K562 (cell line): Measurements from ENCODE around the gene OGFR.
"Not testable (repeated sequence)": the region's sequence is repeated elsewhere in the genome, so short reads cannot be mapped to it uniquely, and the experiment has no call there.

ENCODE experiments used
- ATF4 ChIP-seq: fragments of 450-650 bp; formaldehyde crosslinking; IDR thresholded peaks from 2 replicates; pipeline ENCODE4 v1.4.0; 2022; ENCODE audit warnings: mild to moderate bottlenecking, moderate library complexity
- CHD2 ChIP-seq: IDR thresholded peaks from 2 replicates; pipeline ENCODE4 v1.6.1; 2011; ENCODE audit warnings: low read depth, low read length
- CHD4 ChIP-seq: fragments of 200-600 bp; sonication (generic); IDR thresholded peaks from 3 replicates; pipeline ENCODE4 v1.6.1; 2012; ENCODE audit warnings: low read depth, mild to moderate bottlenecking, mixed read lengths, low read length, inconsistent platforms; ENCODE audit not compliant: insufficient read depth, insufficient replicate concordance, poor library complexity, severe bottlenecking
- ETV6 ChIP-seq, 3 experiments: fragments of 150-350 bp in 1 of 3; sonication (generic) in 1 of 3; formaldehyde crosslinking in 1 of 3; IDR thresholded peaks; 2 replicates each; pipeline versions ENCODE4 v1.6.1 to v1.8.0; 2014 to 2022; ENCODE audit warnings: borderline replicate concordance in 2 of 3, low read depth in 2 of 3, antibody characterized with exemption in 1 of 3, low read length in 1 of 3, mild to moderate bottlenecking in 1 of 3, missing genetic modification reagents in 1 of 3
- KDM1A ChIP-seq, 2 experiments: fragments of 450-650 bp; IDR thresholded peaks; 2 replicates each; pipeline ENCODE4 v1.6.1; 2016; ENCODE audit warnings: mild to moderate bottlenecking in 2 of 2
- MAFK ChIP-seq: IDR thresholded peaks from 2 replicates; pipeline ENCODE4 v1.6.1; 2011; ENCODE audit warnings: low read length, improper control_type of control experiment
- MCM5 ChIP-seq: fragments of 450-650 bp; IDR thresholded peaks from 2 replicates; pipeline ENCODE4 v1.6.1; 2016; ENCODE audit warnings: low read depth
- REST ChIP-seq, 2 experiments: fragments of 450-650 bp; formaldehyde crosslinking in 1 of 2; IDR thresholded peaks; 2 replicates each; pipeline versions ENCODE4 v1.4.0 to v1.6.1; 2014 to 2020; ENCODE audit warnings: mild to moderate bottlenecking in 2 of 2, borderline replicate concordance in 1 of 2, low read depth in 1 of 2
- SETDB1 ChIP-seq: IDR thresholded peaks from one replicate; pipeline ENCODE4 v1.6.1; 2012; ENCODE audit warnings: low read length, control low read depth, inconsistent platforms
- SIN3B ChIP-seq: fragments of 450-650 bp; IDR thresholded peaks from 2 replicates; pipeline ENCODE4 v1.6.1; 2017; ENCODE audit warnings: low read depth, mild to moderate bottlenecking, moderate library complexity
- ZNF347 ChIP-seq: fragments of 450-650 bp; formaldehyde crosslinking; IDR thresholded peaks from 2 replicates; pipeline ENCODE4 v1.4.0; 2020; ENCODE audit warnings: low read depth, mild to moderate bottlenecking, moderate library complexity
- ZNF407 ChIP-seq: fragments of 450-650 bp; IDR thresholded peaks from 2 replicates; pipeline ENCODE4 v1.6.1; 2016; ENCODE audit warnings: low read depth

- TF ChIP-seq ZNF347 (CRISPR knock-in tag); SETDB1; SIN3B; KDM1A (IDR thresholded peaks at IDR 0.05); MCM5; ATF4 (CRISPR knock-in tag); ZNF407; ETV6 (IDR thresholded peaks at IDR 0.05; ENCODE audit: borderline replicate concordance in 1 of 2, low read depth in 2 of 2, low read length in 1 of 2); ETV6 (CRISPR knock-in tag; IDR thresholded peaks at IDR 0.05; ENCODE audit: borderline replicate concordance); MAFK; CHD2; CHD4; REST (IDR thresholded peaks at IDR 0.05; ENCODE audit: borderline replicate concordance); REST (CRISPR knock-in tag; IDR thresholded peaks at IDR 0.05; ENCODE audit: low read depth): not testable (repeated sequence)
Observed at GRCh38 chr20:62848917-62849316, 44.3 kb downstream of the OGFR start.
